B cell (primary cell): ENCODE data around the gene DPP10. TPM values are rescaled to one million over a fixed set of nuclear protein-coding genes. Genes with fewer than 3 reads are reported as not detected.

Source experiments
- polyA plus RNA-seq: library from polyadenylated mRNA; depleted of rRNA; stranded (reverse); fragments of >200 nt; gene quantifications from 2 replicates; pipeline ENCODE4 v1.2.3, GENCODE V29; 2012
- small RNA-seq: library from RNA; depleted of rRNA; stranded (forward); fragments of <200 nt; gene quantifications from one replicate; pipeline ENCODE3, GENCODE V24; 2012; ENCODE audit warnings: low replicate concordance, low read depth; ENCODE audit not compliant: insufficient read length
- total RNA-seq, 2 donors: library from RNA; stranded (reverse); fragments of 120-200 nt in 1 of 2; gene quantifications; 1 replicate in 1 of 2; 2 replicates in 1 of 2; pipeline versions ENCODE4 v1.2.3 to v1.2.4, GENCODE V29; 2013 to 2022

The DPP10 gene
- total and polyA plus RNA-seq, 2 donors (not counting 1 experiment from before 2014, with no cell fraction given): not detected

Small RNA genes within 50 kb of the gene (small RNA-seq; reads per million reads assigned to genes)
- gene RNU2-41P: not detected
